Stimulated activated CD4-positive, alpha-beta T cell treated with anti-CD3 and anti-CD28 coated beads, Interleukin-15, amount 100 ng/mL, for 1 hour (primary cell): ENCODE data around the gene C2orf42.
"Not testable (repeated sequence)": the region's sequence is repeated elsewhere in the genome, so short reads cannot be mapped to it uniquely, and the experiment has no call there.

Source experiments
- DNase-seq, 2 donors: peaks; one replicate each; pipeline ENCODE4 v3.0.0-alpha.2; 2020; ENCODE audit warnings: low read depth in 1 of 2, low spot score in 1 of 2

C2orf42 gene

GRCh38 chr2:70173520-70173919, 17.3 kb downstream of the C2orf42 start:
- DNase-seq = no peak

- not testable (repeated sequence) for DNase-seq
Measured at GRCh38 chr2:70169654-70170245, 21.1 kb downstream of the C2orf42 start.

- no peak for DNase-seq
Measured at GRCh38 chr2:70161069-70161534, 29.7 kb downstream of the C2orf42 start.

- no peak for DNase-seq
Measured at GRCh38 chr2:70160545-70160944, 30.3 kb downstream of the C2orf42 start.

GRCh38 chr2:70149130-70149686, 41.6 kb downstream of the C2orf42 start:
- not testable (repeated sequence) for DNase-seq

GRCh38 chr2:70148211-70148760, 42.5 kb downstream of the C2orf42 start:
- not testable (repeated sequence) for DNase-seq

- no peak for DNase-seq
Measured at GRCh38 chr2:70145851-70146739, 44.7 kb downstream of the C2orf42 start.

- no peak for DNase-seq
Measured at GRCh38 chr2:70145144-70145490, 45.7 kb downstream of the C2orf42 start.

GRCh38 chr2:70144443-70145143, 46.2 kb downstream of the C2orf42 start:
- DNase-seq = no peak

GRCh38 chr2:70143314-70144150, 47.3 kb downstream of the C2orf42 start:
- DNase-seq = no peak

GRCh38 chr2:70142590-70143313, 48.1 kb downstream of the C2orf42 start:
- DNase-seq = peak; percentile 99

- no peak for DNase-seq
Measured at GRCh38 chr2:70141902-70142589, 48.8 kb downstream of the C2orf42 start.

- no peak for DNase-seq
Measured at GRCh38 chr2:70141212-70141901, 49.5 kb downstream of the C2orf42 start.

- no peak for DNase-seq
Measured at GRCh38 chr2:70140791-70141211, 50.0 kb downstream of the C2orf42 start.

- not testable (repeated sequence) for DNase-seq
Measured at GRCh38 chr2:70134323-70134983, 56.4 kb downstream of the C2orf42 start.

- no peak for DNase-seq
Measured at GRCh38 chr2:70133491-70134322, 57.1 kb downstream of the C2orf42 start.

- no peak for DNase-seq
Measured at GRCh38 chr2:70133127-70133452, 57.7 kb downstream of the C2orf42 start.
